NOMO-1 (cell line): Measurements from ENCODE around the gene IDNK.

Experiments
- DNase-seq, 2 experiments: peaks; one replicate each; lab custom pipeline; 2025; ENCODE audit not compliant: unreplicated experiment in 2 of 2; lab: John Stamatoyannopoulos, UW

Gene IDNK

DNA sequence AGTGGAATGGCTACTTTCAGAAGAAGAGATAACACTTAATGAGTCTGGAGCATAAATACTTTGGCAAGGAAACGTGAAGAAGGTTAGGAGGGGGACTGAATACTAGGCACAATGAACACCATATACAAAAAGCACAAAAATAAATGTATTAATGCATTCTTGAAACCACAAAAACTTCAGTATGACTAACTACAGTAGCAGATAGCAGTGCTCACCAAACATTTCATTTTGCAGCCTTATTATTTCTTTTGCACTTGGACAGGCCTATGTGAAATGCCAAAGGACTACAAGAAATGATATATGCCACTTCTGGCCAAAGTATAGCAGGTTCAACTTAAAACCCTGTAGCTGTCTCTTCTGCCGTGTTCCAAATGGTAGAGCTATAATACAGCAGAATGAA, 58.5 kb downstream of the IDNK start:
- no peak for DNase-seq

GRCh38 chr9:83688921-83689320, 66.0 kb downstream of the IDNK start:
- no peak for DNase-seq

DNA sequence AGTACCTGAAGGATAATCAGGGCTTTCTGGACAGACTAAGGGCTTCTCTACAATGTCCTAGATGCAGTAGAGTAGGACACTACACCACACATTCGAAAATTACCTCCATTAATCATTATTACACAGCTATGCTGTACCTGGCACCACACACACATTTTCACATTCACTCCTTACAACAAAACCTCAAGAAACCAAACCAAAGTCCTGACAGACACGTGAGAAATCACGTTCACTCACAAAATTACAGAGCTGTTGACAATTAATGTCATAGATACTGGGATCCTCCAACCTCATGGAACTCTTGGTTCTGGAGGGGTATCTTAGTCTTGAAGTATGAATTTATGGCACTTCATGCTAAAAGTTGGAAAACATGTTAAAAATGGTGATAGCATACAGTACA, 68.5 kb downstream of the IDNK start:
- no peak for DNase-seq
